GOT3 (cell line): ENCODE measurements around the gene SULT2B1.
"Not testable (repeated sequence)": the region's sequence is repeated elsewhere in the genome, so short reads cannot be mapped to it uniquely, and the experiment has no call there.

Experiments
- DNase-seq: peaks from one replicate; lab custom pipeline; 2025; ENCODE audit warnings: mixed read lengths; lab: John Stamatoyannopoulos, UW

SULT2B1 gene

GRCh38 chr19:48558018-48558684 lies 6.2 kb downstream of the SULT2B1 start:
- no peak for DNase-seq

GRCh38 chr19:48560095-48560530 lies 8.1 kb downstream of the SULT2B1 start:
- DNase-seq, result no peak

GRCh38 chr19:48561412-48561811 lies 9.4 kb downstream of the SULT2B1 start:
- no peak for DNase-seq

GRCh38 chr19:48565090-48565489 lies 13.1 kb downstream of the SULT2B1 start:
- DNase-seq, result no peak

GRCh38 chr19:48568345-48568886 lies 16.4 kb downstream of the SULT2B1 start:
- DNase-seq, result peak; percentile 64

GRCh38 chr19:48569814-48570213 lies 17.8 kb downstream of the SULT2B1 start:
- DNase-seq, result no peak

- no peak for DNase-seq
Measured at GRCh38 chr19:48571378-48572162, 19.6 kb downstream of the SULT2B1 start.

GRCh38 chr19:48573163-48573505 lies 21.2 kb downstream of the SULT2B1 start:
- no peak for DNase-seq

- DNase-seq, result no peak
Measured at GRCh38 chr19:48575931-48576622, 24.1 kb downstream of the SULT2B1 start.

GRCh38 chr19:48577908-48578307 lies 25.9 kb downstream of the SULT2B1 start:
- not testable (repeated sequence) for DNase-seq

- DNase-seq, result no peak
Measured at GRCh38 chr19:48578891-48579290, 26.9 kb downstream of the SULT2B1 start.

- no peak for DNase-seq
Measured at GRCh38 chr19:48582168-48582567, 30.2 kb downstream of the SULT2B1 start.

GRCh38 chr19:48587387-48587786 lies 35.4 kb downstream of the SULT2B1 start:
- no peak for DNase-seq

GRCh38 chr19:48588670-48589401 lies 36.9 kb downstream of the SULT2B1 start:
- DNase-seq, result peak; percentile 65

- no peak for DNase-seq
Measured at GRCh38 chr19:48591021-48591420, 39.0 kb downstream of the SULT2B1 start.

GRCh38 chr19:48595171-48595570 lies 43.2 kb downstream of the SULT2B1 start:
- DNase-seq, result no peak

GRCh38 chr19:48595833-48596232 lies 43.9 kb downstream of the SULT2B1 start:
- no peak for DNase-seq

- no peak for DNase-seq
Measured at GRCh38 chr19:48596237-48596636, 44.3 kb downstream of the SULT2B1 start.

- DNase-seq, result no peak
Measured at GRCh38 chr19:48596679-48597465, 44.9 kb downstream of the SULT2B1 start.

GRCh38 chr19:48598996-48599700 lies 47.2 kb downstream of the SULT2B1 start:
- DNase-seq, result no peak
